DMS153 treated with DMSO at 0.1 percent for 48 hours (cell line): ENCODE measurements around the gene ABCC12.

Source experiments
- DNase-seq: peaks from one replicate; lab custom pipeline; 2025; ENCODE audit not compliant: unreplicated experiment; lab: John Stamatoyannopoulos, UW

Gene ABCC12

GRCh38 chr16:48106446-48106845 lies 49.3 kb downstream of the ABCC12 start:
- no peak for DNase-seq
